ENCODE data around the gene BMP2. TPM values are rescaled to one million over a fixed set of nuclear protein-coding genes. Genes with fewer than 3 reads are reported as not detected.

The BMP2 gene
- polyA plus RNA-seq, 2 of the 4 experiments (the other 2 are of a cell fraction) = 0.19 to 0.23 TPM

GRCh38 chr20:6732851-6733250 lies 34.6 kb upstream of the BMP2 start (continued):
- TF ChIP-seq, protein P1, sequence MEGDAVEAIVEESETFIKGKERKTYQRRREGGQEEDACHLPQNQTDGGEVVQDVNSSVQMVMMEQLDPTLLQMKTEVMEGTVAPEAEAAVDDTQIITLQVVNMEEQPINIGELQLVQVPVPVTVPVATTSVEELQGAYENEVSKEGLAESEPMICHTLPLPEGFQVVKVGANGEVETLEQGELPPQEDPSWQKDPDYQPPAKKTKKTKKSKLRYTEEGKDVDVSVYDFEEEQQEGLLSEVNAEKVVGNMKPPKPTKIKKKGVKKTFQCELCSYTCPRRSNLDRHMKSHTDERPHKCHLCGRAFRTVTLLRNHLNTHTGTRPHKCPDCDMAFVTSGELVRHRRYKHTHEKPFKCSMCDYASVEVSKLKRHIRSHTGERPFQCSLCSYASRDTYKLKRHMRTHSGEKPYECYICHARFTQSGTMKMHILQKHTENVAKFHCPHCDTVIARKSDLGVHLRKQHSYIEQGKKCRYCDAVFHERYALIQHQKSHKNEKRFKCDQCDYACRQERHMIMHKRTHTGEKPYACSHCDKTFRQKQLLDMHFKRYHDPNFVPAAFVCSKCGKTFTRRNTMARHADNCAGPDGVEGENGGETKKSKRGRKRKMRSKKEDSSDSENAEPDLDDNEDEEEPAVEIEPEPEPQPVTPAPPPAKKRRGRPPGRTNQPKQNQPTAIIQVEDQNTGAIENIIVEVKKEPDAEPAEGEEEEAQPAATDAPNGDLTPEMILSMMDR (IDR thresholded peaks at IDR 0.05) = no peak
- TF ChIP-seq CEBPB (IDR thresholded peaks at IDR 0.05) = no peak
- no peak for TF ChIP-seq POLR2AphosphoS2 (conservative IDR thresholded peaks at IDR 0.05; ENCODE audit: low read length)

- no peak for ATAC-seq
- ChIA-PET CTCF (no interaction called here), POLR2A (no interaction called here)
- Histone ChIP-seq H3K4me3 (no peak overlapping the region), H3K27ac (no peak overlapping the region), H3K9me3 (no peaks in the 10 kb centered on the region), H3K4me1 (no peaks in the 10 kb centered on the region), H3K4me2 (no peak overlapping the region)
- no peak for FAIRE-seq
- WGBS (ENCODE audit: missing lambda C conversion rate) = 6% methylated on average over 1 of the region's 1 CpG
- no peak for DNase-seq (ENCODE audit: low read depth in 1 of 2, low spot score in 1 of 2)
- TF ChIP-seq BHLHE40 (IDR thresholded peaks at IDR 0.05; ENCODE audit: low read depth, low read length) (no peak), JUNB (IDR thresholded peaks at IDR 0.05) (no peak), SMC3 (IDR thresholded peaks at IDR 0.05) (no peak), RCOR1 (IDR thresholded peaks at IDR 0.05; ENCODE audit: low read depth, low read length) (no peak), EHMT2 (IDR thresholded peaks at IDR 0.05; ENCODE audit: low read depth) (no peak), FOSL2 (IDR thresholded peaks at IDR 0.05) (no peak), FOSL2 (CRISPR knock-in tag; IDR thresholded peaks at IDR 0.05) (no peak), SREBF2 (IDR thresholded peaks at IDR 0.05) (no peak), PBX3 (IDR thresholded peaks at IDR 0.05) (no peak), ELK1 (IDR thresholded peaks at IDR 0.05; ENCODE audit: low read depth, low read length) (no peak), HES2 (IDR thresholded peaks at IDR 0.05) (no peak), FOXS1 (CRISPR knock-in tag; IDR thresholded peaks at IDR 0.05) (no peak), EHF (CRISPR knock-in tag; IDR thresholded peaks at IDR 0.05) (no peak), POLR2A (IDR thresholded peaks at IDR 0.05; ENCODE audit: low read length) (no peak), TP53 (CRISPR knock-in tag; IDR thresholded peaks at IDR 0.05) (no peak), REST (IDR thresholded peaks at IDR 0.05) (no peak)
Observed at GRCh38 chr20:6733965-6734364, 33.5 kb upstream of the BMP2 start.

Data from A549 (cell line).